HepG2 (cell line): Measurements from ENCODE around the gene NXN. TPM values are rescaled to one million over a fixed set of nuclear protein-coding genes. Genes with fewer than 3 reads are reported as not detected.

Experiments used
- ATAD3A ChIP-seq: sonication (generic); formaldehyde crosslinking; IDR thresholded peaks from 2 replicates; pipeline ENCODE4 v1.4.0; 2020; ENCODE audit warnings: missing genetic modification reagents
- CBFB ChIP-seq: sonication (generic); formaldehyde crosslinking; IDR thresholded peaks from 2 replicates; pipeline ENCODE4 v1.4.0; 2020; ENCODE audit warnings: missing genetic modification reagents
- GATA4 ChIP-seq: sonication (generic); IDR thresholded peaks from 2 replicates; pipeline ENCODE4 v1.6.1; 2016; ENCODE audit warnings: antibody characterized with exemption, low read depth, borderline replicate concordance
- GLMP ChIP-seq: sonication (generic); formaldehyde crosslinking; IDR thresholded peaks from 2 replicates; pipeline ENCODE4 v1.9.0; 2021; ENCODE audit warnings: missing genetic modification reagents, mild to moderate bottlenecking, borderline replicate concordance
- HNRNPLL ChIP-seq: fragments of 200-400 bp; formaldehyde crosslinking; IDR thresholded peaks from 2 replicates; pipeline ENCODE4 v1.6.1; 2017; ENCODE audit warnings: mild to moderate bottlenecking, low read depth, low read length; ENCODE audit not compliant: poor library complexity, severe bottlenecking
- ISL2 ChIP-seq: sonication (generic); formaldehyde crosslinking; IDR thresholded peaks from 2 replicates; pipeline ENCODE4 v1.5.0; 2020; ENCODE audit warnings: missing genetic modification reagents
- MAF1 ChIP-seq: sonication (generic); formaldehyde crosslinking; IDR thresholded peaks from 2 replicates; pipeline ENCODE4 v1.5.0; 2020; ENCODE audit warnings: missing genetic modification reagents, borderline replicate concordance
- MTF1 ChIP-seq: sonication (generic); formaldehyde crosslinking; IDR thresholded peaks from 2 replicates; pipeline ENCODE4 v1.5.0; 2020; ENCODE audit warnings: missing genetic modification reagents
- PBX3 ChIP-seq: sonication (generic); formaldehyde crosslinking; IDR thresholded peaks from 2 replicates; pipeline ENCODE4 v1.8.1; 2023; ENCODE audit warnings: missing genetic modification reagents, inconsistent platforms, borderline replicate concordance
- PHF8 ChIP-seq: sonication (generic); formaldehyde crosslinking; IDR thresholded peaks from 2 replicates; pipeline ENCODE4 v1.5.0; 2020; ENCODE audit warnings: missing genetic modification reagents
- PPARG ChIP-seq: conservative IDR thresholded peaks from 2 replicates; pipeline ENCODE4 v1.6.1; 2016; ENCODE audit warnings: missing biosample characterization, missing genetic modification reagents
- PRPF4 ChIP-seq: fragments of 200-400 bp; formaldehyde crosslinking; IDR thresholded peaks from 2 replicates; pipeline ENCODE4 v1.6.1; 2016; ENCODE audit warnings: low read length, low read depth; ENCODE audit not compliant: poor library complexity, severe bottlenecking
- TAF15 ChIP-seq: fragments of 200-400 bp; formaldehyde crosslinking; IDR thresholded peaks from one replicate; pipeline ENCODE4 v1.6.1; 2018; ENCODE audit warnings: mild to moderate bottlenecking, low read depth, low read length; ENCODE audit not compliant: poor library complexity, severe bottlenecking
- ZFX ChIP-seq: sonication (generic); formaldehyde crosslinking; IDR thresholded peaks from 2 replicates; pipeline ENCODE4 v1.4.0; 2020; ENCODE audit warnings: mild to moderate bottlenecking, low read depth, missing genetic modification reagents, moderate library complexity
- ZNF24 ChIP-seq: fragments of 450-650 bp; IDR thresholded peaks from 2 replicates; pipeline ENCODE4 v1.6.1; 2017; ENCODE audit warnings: antibody characterized with exemption, mild to moderate bottlenecking
- ZNF263 ChIP-seq: sonication (generic); formaldehyde crosslinking; IDR thresholded peaks from 2 replicates; pipeline ENCODE4 v1.4.0; 2020; ENCODE audit warnings: missing genetic modification reagents
- ZNF264 ChIP-seq: sonication (generic); formaldehyde crosslinking; IDR thresholded peaks from 2 replicates; pipeline ENCODE4 v1.4.0; 2020; ENCODE audit warnings: missing genetic modification reagents
- ZNF383 ChIP-seq: sonication (generic); formaldehyde crosslinking; IDR thresholded peaks from 2 replicates; pipeline ENCODE4 v1.4.0; 2020; ENCODE audit warnings: missing genetic modification reagents, mild to moderate bottlenecking, borderline replicate concordance
- ZNF431 ChIP-seq: sonication (generic); formaldehyde crosslinking; IDR thresholded peaks from 2 replicates; pipeline ENCODE4 v1.9.0; 2022; ENCODE audit warnings: missing genetic modification reagents, low read depth, mild to moderate bottlenecking, borderline replicate concordance
- ZNF546 ChIP-seq: sonication (generic); formaldehyde crosslinking; conservative IDR thresholded peaks from 2 replicates; pipeline ENCODE4 v1.8.1; 2023; ENCODE audit warnings: mild to moderate bottlenecking, missing genetic modification reagents
- polyA plus RNA-seq, 8 experiments: library from polyadenylated mRNA; depleted of rRNA in 3 of 8; stranded (reverse) in 7 of 8; unstranded in 1 of 8; fragments of >200 nt; fragmentation: Illumina TruSeq in 4 of 8; extraction: Trizol in 4 of 8; gene quantifications; 2 replicates each; pipeline versions ENCODE4 v1.2.1 to v1.2.3, GENCODE V29; 2011 to 2016; ENCODE audit warnings: low read depth in 4 of 8, missing spikeins in 1 of 8, mixed read lengths in 1 of 8; ENCODE audit not compliant: insufficient read depth in 1 of 8
- total RNA-seq, 5 experiments: library from RNA; depleted of rRNA; stranded (reverse); fragments of >200 nt; fragmentation: Illumina TruSeq; extraction: Trizol; gene quantifications; 2 replicates each; pipeline ENCODE4 v1.2.3, GENCODE V29; 2016; ENCODE audit warnings: low read depth in 1 of 5
- TF ChIP-seq, protein P1 (sequence below): sonication (generic); formaldehyde crosslinking; IDR thresholded peaks from 2 replicates; pipeline ENCODE4 v1.5.0; 2020; ENCODE audit warnings: mild to moderate bottlenecking, missing genetic modification reagents

Gene NXN
- total and polyA plus RNA-seq, 2 of the 13 experiments (the other 11 are each of a cell fraction or from before 2014, with no cell fraction given), result 22.2 to 24.3 TPM

DNA sequence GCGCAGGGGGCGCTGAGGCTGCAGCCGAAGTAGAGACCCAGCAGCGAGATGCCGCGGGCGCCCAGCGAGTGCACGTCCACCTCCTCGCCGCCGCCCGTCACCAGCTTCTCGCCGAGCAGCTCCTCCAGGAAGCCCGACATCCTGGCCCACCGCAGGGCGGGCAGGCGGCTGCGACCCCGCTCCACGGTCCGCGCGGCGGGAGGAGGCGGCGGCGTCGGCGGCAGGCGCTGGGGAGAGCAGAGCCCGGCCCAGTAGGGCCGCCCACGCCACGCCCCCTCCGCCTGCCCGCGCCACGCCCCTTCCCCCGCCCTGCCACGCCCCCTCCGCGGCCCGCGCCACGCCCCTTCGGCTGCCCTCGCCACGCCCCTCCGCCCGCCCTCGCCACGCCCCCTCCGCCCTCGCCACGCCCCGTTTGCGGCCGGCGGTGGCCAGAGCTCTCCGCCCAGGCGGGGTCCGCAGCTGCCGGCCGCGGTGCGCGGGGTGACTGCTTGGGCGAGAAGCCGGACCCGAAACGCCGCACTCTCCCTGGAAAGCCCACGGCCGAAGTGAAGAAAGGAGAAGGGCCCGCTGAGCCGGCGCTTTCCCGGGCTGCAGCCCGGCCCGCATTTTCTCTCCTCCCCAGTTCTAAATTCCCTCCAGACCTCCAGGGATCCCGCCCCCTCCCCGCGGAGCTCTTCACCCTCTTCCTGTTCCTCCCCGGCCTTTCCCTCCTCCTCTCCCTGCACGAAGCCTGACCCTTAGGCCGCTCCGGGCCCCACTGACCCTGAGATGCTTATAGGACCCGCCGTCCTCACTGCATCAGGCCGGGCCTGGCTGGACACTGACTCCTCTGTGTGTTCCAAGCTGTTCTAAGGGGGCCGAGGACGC, at the start of gene NXN (continued):
- TF ChIP-seq, protein P1, sequence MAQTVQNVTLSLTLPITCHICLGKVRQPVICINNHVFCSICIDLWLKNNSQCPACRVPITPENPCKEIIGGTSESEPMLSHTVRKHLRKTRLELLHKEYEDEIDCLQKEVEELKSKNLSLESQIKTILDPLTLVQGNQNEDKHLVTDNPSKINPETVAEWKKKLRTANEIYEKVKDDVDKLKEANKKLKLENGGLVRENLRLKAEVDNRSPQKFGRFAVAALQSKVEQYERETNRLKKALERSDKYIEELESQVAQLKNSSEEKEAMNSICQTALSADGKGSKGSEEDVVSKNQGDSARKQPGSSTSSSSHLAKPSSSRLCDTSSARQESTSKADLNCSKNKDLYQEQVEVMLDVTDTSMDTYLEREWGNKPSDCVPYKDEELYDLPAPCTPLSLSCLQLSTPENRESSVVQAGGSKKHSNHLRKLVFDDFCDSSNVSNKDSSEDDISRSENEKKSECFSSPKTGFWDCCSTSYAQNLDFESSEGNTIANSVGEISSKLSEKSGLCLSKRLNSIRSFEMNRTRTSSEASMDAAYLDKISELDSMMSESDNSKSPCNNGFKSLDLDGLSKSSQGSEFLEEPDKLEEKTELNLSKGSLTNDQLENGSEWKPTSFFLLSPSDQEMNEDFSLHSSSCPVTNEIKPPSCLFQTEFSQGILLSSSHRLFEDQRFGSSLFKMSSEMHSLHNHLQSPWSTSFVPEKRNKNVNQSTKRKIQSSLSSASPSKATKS (CRISPR knock-in tag), result no peak
- TF ChIP-seq ZFX (CRISPR knock-in tag) (peak; percentile 76), ZNF383 (CRISPR knock-in tag) (no peak), PPARG (CRISPR knock-in tag) (no peak), PHF8 (CRISPR knock-in tag) (peak; percentile 72), HNRNPLL (peak; percentile 78), PRPF4 (no peak), ZNF264 (no peak), MAF1 (CRISPR knock-in tag) (no peak), CBFB (CRISPR knock-in tag) (no peak), ZNF431 (0 out of 2 replicates have a peak, but pooled peaks have one; percentile 23), ISL2 (CRISPR knock-in tag) (no peak), MTF1 (no peak), TAF15 (peak; percentile 47), ATAD3A (no peak), ZNF24 (no peak), ZNF546 (CRISPR knock-in tag) (no peak; the same call in 1 of the 2 replicates), PBX3 (no peak), GATA4 (no peak), GLMP (no peak), ZNF263 (peak; percentile 76)
